ENCODE measurements around the gene TAS2R5. TPM values are rescaled to one million over a fixed set of nuclear protein-coding genes. Genes with fewer than 3 reads are reported as not detected.
"Not testable (repeated sequence)": the region's sequence is repeated elsewhere in the genome, so short reads cannot be mapped to it uniquely, and the experiment has no call there.

TAS2R5 gene
- total RNA-seq, 2 donors from 2014 or later = 2.2 to 4.4 TPM

DNA sequence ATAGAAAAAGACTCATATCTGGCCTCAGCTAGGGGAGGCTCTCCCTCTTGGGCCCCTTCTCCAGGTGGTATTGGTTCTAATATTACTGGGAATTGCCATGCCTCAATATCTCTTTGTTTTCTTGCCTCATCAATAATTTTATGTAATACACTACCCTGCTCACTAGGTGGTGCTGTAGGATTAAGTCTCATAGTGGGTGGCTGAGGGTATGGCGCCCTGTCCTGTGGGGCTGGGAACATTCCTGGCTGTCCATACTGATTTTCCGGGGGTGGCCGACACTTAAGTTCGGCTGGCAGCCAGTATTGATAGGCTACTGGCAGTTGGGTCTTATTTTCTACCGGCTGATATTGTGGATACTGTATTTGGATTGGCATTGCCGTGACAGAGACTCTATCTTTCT, 35.1 kb upstream of the TAS2R5 start:
- H3K27me3 ChIP-seq (replicated peaks; ENCODE audit: insufficient read depth) = no peaks in the 10 kb centered on the region
- H3K36me3 ChIP-seq = peaks cover 45% of the 10 kb centered on the region
- TF ChIP-seq, protein P1, sequence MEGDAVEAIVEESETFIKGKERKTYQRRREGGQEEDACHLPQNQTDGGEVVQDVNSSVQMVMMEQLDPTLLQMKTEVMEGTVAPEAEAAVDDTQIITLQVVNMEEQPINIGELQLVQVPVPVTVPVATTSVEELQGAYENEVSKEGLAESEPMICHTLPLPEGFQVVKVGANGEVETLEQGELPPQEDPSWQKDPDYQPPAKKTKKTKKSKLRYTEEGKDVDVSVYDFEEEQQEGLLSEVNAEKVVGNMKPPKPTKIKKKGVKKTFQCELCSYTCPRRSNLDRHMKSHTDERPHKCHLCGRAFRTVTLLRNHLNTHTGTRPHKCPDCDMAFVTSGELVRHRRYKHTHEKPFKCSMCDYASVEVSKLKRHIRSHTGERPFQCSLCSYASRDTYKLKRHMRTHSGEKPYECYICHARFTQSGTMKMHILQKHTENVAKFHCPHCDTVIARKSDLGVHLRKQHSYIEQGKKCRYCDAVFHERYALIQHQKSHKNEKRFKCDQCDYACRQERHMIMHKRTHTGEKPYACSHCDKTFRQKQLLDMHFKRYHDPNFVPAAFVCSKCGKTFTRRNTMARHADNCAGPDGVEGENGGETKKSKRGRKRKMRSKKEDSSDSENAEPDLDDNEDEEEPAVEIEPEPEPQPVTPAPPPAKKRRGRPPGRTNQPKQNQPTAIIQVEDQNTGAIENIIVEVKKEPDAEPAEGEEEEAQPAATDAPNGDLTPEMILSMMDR (IDR thresholded peaks at IDR 0.05) = peak; percentile 29
- no peak overlapping the region for H3K27ac ChIP-seq
- no peak overlapping the region for H3K4me3 ChIP-seq
- DNase-seq (ENCODE audit: low spot score) = no peak
- peaks cover 23% of the 10 kb centered on the region for H3K9me3 ChIP-seq
- H3K4me1 ChIP-seq (ENCODE audit: control insufficient read depth in 1 of 2, low read depth in 2 of 2) = no peaks in the 10 kb centered on the region
- no peak for ATAC-seq (ENCODE audit: insufficient number of reproducible peaks, low FRiP score, low read depth)

DNA sequence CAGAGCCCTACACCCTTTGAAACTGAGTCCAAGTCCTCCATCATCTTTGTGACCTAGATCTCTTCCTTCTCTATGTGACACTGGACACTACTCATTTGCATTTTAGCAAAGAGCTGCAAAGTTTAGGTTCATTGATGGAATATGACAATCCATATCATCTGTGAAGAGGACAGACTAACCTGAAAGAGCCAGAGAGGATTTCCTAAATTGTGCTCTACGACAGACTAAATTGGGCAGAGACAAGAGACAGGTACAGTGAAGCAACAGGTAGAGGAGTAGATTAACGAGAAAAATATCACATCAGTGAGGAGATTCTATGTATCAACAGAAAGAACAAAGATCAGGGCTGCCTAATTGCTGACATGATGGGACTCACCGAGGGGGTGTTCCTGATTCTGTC, 26.2 kb upstream of the TAS2R5 start, which contains the start of gene TAS2R3:
TAS2R3 (plus strand) TSS at position 301 of the 400 bp plus-strand sequence; CDS start at position 363, 62 bp downstream.
- TF ChIP-seq, protein P1 (IDR thresholded peaks at IDR 0.05) = no peak
- no peak for DNase-seq (ENCODE audit: low spot score)
- H3K36me3 ChIP-seq = peaks cover 12% of the 10 kb centered on the region

DNA sequence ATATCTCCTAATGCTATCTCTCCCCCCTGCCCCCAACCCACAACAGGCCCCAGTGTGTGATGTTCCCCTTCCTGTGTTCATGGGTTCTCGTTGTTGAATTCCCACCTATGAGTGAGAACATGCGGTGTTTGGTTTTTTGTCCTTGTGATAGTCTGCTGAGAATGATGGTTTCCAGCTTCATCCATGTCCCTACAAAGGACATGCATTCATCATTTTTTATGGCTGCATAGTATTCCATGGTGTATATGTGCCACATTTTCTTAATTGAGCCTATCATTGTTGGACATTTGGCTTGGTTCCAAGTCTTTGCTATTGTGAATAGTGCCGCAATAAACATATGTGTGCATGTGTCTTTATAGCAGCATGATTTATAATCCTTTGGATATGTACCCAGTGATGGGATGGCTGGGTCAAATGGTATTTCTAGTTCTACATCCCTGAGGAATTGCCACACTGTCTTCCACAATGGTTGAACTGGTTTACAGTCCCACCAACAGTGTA, 19.9 kb upstream of the TAS2R5 start:
- not testable (repeated sequence) for ATAC-seq (ENCODE audit: insufficient number of reproducible peaks, low FRiP score, low read depth); H3K27me3 ChIP-seq (replicated peaks; ENCODE audit: insufficient read depth); H3K36me3 ChIP-seq; H3K4me1 ChIP-seq (ENCODE audit: control insufficient read depth in 1 of 2, low read depth in 2 of 2); H3K4me3 ChIP-seq; DNase-seq (ENCODE audit: low spot score); H3K27ac ChIP-seq; H3K9me3 ChIP-seq

More for the DNA sequence above, 26.2 kb upstream of the TAS2R5 start, which contains the start of gene TAS2R3:
- Histone ChIP-seq H3K9me3 (no peaks in the 10 kb centered on the region), H3K27me3 (replicated peaks; ENCODE audit: insufficient read depth) (no peaks in the 10 kb centered on the region), H3K4me3 (no peak within 1 kb of the TSS), H3K27ac (no peak within 1 kb of the TSS), H3K4me1 (ENCODE audit: control insufficient read depth in 1 of 2, low read depth in 2 of 2) (no peaks in the 10 kb centered on the region)
- no peak for ATAC-seq (ENCODE audit: insufficient number of reproducible peaks, low FRiP score, low read depth)

DNA sequence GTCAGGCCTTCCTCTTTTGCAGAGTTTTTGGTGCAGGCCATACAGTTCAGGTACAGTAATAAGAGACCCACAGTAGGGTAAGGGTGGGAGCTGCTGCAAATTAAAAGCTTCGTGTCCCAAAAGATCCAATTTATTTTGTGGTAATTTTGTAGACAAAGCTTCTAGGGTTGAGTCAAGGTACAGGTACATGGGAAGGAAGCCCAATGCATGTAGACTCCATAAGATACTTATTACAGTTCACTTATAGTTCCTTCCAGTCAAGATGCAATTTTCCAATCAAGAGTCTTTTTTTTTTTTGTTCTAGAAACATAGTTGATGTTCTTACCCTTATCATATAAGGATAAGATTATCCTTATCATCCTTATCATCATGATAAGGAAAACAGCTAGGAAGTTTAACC, 13.6 kb upstream of the TAS2R5 start, which contains the start of gene TAS2R4:
TAS2R4 (plus strand) TSS at position 301 of the 400 bp plus-strand sequence. CDS start 1,815 bp downstream, outside the sequence.
- DNase-seq (ENCODE audit: low spot score) (no peak), ATAC-seq (ENCODE audit: insufficient number of reproducible peaks, low FRiP score, low read depth) (no peak)
- Histone ChIP-seq H3K4me1 (ENCODE audit: control insufficient read depth in 1 of 2, low read depth in 2 of 2) (no peaks in the 10 kb centered on the region), H3K4me3 (no peak within 1 kb of the TSS), H3K27me3 (replicated peaks; ENCODE audit: insufficient read depth) (no peaks in the 10 kb centered on the region), H3K9me3 (no peaks in the 10 kb centered on the region), H3K36me3 (peaks cover 3% of the 10 kb centered on the region), H3K27ac (no peak within 1 kb of the TSS)
- TF ChIP-seq, protein P1 (IDR thresholded peaks at IDR 0.05) = no peak

GRCh38 chr7:141785706-141786552, 4.1 kb upstream of the TAS2R5 start:
- TF ChIP-seq, protein P1 (IDR thresholded peaks at IDR 0.05) = peak; percentile 44
- peaks cover 10% of the 10 kb centered on the region for H3K36me3 ChIP-seq
- H3K27me3 ChIP-seq (replicated peaks; ENCODE audit: insufficient read depth) = no peaks in the 10 kb centered on the region
- no peaks in the 10 kb centered on the region for H3K9me3 ChIP-seq
- DNase-seq (ENCODE audit: low spot score) (no peak), ATAC-seq (ENCODE audit: insufficient number of reproducible peaks, low FRiP score, low read depth) (no peak)
- no peak overlapping the region for H3K4me3 ChIP-seq
- H3K27ac ChIP-seq = no peak overlapping the region
- H3K4me1 ChIP-seq (ENCODE audit: control insufficient read depth in 1 of 2, low read depth in 2 of 2) = no peaks in the 10 kb centered on the region
